ENCODE measurements around the gene GPATCH1.

GPATCH1 gene

DNA sequence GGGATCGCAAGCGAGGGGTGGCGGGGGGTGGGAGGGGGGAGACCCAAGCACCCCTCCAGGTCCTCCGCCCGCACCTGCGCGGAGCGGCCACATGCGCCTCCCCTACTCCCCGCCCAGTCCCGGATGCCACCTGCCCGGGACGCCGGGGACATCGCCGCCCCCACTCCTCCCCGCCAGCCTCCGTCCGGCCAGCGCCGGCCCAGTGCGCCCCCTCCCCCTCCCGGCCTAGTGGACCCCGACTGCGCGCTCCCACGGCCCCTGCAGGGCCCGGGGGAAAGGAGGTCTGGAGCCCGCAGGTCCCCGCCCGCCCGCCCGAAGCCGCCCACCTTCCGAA is 16.6 kb upstream of the GPATCH1 start:
- no peak for DNase-seq

DNA sequence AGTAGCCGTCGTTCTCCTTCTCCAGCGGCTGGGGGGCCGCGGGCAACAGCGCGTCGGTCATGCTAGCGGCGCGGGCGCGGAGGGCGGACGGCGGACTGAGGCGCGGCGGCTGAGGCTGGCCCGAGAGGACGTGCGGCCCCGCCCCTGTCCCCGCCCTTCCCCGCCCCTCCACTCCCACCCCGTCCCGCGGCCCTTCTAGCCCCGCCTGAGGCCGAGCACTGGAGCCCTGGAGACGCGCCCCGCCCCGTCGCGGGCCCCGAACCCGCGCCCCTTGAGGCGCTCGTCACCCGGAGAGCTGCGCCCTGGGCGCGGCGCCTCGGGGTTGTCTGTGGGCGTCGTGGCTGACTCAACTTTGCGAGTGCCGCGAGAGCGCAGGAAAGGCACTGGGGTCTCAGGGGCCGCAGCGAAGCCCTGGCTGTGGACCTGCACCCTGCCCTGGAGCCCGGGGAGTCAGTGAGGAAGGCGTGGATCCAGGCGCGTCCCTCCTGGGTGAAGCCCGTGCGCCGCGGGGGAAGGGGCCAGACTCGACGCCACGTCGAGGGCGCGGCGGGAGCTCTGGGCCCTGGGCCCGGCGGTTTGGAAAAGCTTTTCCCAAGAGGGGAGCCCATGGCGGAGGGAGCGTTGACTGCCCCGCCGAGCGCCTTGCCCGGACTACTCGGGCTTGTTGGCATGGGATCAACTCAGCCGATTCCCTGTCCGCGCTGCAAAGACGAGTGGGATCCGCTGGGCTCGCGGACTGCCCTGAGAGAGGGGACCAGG is 16.0 kb upstream of the GPATCH1 start, which contains the start of gene RHPN2:
Gene RHPN2, minus strand, starts transcription at position 97 of the 759 bp plus-strand sequence. Its CDS starts 36 bp downstream, at position 61.
- peak; percentile 60 for DNase-seq

DNA sequence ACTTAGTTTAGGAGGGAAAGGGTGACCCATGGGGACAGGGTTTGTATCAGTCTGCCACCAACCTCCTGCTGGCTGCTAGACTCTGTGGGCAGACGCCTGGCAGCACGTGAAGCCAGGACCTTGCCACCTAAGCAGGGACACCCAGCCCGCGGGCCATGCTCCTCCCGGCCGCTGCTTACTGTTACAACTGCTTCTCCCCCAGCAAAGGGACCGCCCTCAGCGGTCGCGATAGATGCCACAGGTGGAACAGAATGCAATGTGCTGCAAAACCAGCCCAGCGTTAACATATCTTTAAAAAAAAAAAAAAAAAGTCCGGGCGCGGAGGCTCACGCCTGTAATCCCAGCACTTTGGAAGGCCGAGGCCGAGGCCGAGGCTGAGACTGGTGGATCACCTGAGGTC is 14.4 kb upstream of the GPATCH1 start:
- no peak for DNase-seq

DNA sequence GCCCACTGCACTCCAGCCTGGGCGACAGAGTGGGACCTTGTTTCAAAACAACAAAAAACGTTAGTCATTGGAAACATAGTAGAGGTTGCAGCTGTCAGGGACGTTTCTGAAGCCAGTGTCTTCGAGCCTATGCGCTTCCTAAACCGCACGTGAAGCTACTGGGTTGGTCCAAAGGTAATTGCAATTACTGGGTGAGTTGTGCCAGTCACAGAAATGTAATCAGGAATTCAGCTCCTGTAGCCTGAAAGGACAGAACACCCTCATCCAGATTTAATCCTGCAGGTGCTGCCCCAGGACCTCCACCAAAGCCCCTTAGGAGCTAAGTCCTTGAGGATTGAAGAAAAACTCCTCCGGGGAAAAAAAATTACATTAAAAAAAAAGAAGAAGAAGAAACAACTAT is 13.9 kb upstream of the GPATCH1 start:
- DNase-seq, result no peak

- DNase-seq, result no peak
Observed at GRCh38 chr19:33071887-33072286, 9.1 kb upstream of the GPATCH1 start.

DNA sequence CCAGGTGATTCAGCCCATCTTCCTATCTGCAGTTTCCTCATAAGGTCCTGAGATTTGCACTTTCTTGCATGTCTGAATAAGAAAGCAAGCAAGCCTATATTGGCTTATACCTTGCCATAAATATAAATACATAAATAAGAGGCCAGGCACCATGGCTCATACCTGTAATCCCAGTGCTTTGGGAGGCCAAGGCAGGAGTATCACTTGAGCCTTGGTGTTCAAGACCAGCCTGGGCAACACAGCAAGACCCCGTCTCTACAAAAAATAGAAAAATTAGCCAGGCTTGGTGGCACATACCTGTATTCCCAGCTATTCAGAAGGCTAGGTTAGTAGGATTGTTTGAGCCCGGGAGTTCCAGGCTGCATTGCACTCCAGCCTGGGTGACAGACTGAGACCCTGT is 5.5 kb upstream of the GPATCH1 start:
- DNase-seq, result no peak

- DNase-seq, result no peak
Observed at GRCh38 chr19:33085570-33086128, 4.7 kb downstream of the GPATCH1 start.

DNA sequence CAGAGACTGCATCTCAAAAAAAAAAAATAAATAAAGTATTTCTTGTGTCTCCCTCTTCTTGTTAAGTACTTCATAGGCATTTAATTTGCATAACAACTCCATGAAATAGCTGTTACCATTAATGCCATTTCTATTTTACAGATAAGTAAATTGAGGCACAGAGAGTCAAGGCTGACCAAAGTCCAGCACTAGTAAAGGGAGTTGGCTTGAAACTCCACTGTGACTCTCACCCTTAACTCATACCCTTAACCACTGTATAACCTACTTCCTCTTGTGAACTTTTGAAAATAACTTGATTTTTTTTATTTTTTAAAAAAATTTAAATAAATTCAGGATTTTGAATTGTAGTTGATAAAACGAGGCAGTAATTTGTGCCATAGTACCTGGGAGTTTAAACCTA is 6.0 kb downstream of the GPATCH1 start:
- no peak for DNase-seq

DNA sequence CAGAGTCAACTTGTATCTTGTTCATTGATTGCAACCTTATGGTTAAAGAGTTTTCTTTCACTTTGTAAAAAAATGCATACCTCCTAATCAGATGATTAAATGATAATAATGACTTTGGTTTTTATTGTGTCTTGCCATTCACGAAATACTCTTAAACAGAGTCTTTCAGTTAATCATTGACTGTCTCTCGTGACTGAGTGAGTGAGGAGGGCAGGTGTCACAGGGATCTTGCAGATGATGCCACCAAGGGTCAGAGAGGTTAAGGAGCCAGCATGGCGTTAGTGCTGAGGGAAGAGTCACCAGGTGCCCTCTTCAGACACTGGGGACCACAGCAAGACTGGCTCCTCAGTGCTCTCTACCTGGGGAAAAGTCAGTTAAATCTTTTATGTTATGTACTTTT is 8.0 kb downstream of the GPATCH1 start:
- no peak for DNase-seq

- no peak for DNase-seq
Observed at GRCh38 chr19:33090179-33090578, 9.2 kb downstream of the GPATCH1 start.

DNA sequence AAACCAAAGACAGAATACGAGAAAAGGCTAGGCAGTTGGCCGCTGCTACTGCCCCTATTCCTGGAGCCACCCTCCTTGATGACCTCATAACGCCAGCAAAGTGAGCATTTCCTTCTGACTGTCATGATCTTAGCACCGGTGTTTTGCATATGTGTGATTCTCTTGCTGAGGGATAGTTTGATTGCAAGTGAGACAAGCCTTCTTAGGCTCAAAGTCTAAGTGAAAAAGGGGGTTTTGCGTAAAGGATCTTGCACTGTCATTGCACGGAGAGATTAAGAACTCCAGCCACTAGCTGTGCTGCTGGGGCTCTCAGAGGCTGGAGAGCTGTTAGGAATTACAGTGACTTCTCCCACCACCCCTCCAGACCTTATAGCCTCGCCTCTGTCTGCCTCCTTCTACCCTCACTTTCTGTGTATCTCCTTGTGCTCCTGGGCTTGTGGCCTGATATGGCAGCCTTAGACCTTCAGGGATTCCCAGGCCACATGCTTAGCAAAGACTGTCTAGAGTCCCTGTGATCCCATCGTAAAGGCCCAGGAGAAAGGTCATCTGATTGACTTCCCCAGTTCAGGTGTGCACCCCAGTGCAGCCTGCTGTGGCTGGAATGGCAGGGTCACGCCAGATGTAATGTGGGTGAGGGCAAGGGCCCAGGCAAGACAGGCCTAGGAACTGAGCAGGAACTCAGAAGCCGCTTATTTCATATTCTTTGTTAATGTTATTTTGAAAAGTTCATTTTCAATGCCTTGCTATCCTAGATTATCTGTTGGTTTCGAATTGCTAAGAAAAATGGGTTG is 12.6 kb downstream of the GPATCH1 start:
- DNase-seq, result no peak

- DNase-seq, result no peak
Observed at GRCh38 chr19:33094436-33095067, 13.6 kb downstream of the GPATCH1 start.

GRCh38 chr19:33096005-33096404 is 15.0 kb downstream of the GPATCH1 start:
- DNase-seq, result no peak

GRCh38 chr19:33098055-33098534 is 17.1 kb downstream of the GPATCH1 start:
- peak; percentile 58 for DNase-seq

- no peak for DNase-seq
Observed at GRCh38 chr19:33100894-33101644, 20.1 kb downstream of the GPATCH1 start.

DNA sequence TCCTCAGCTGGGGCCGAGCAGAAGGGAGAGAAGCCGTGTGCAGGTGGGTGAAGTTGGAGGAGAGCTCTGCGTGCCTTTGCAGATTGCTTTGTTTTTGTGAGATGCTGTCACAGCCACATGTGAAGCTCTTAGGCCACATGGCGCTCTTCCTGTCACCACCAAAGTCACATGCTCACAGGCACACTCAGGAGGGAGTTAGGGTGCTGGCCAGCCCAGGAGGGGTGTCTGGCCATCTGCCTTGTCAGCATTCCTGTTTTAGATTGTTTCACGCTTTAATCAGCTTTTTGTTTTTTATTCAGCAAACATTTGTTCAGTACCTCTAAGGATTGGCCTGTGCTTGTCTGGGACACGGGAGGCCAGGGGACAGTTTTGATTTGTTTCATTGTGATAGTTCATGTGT is 21.9 kb downstream of the GPATCH1 start:
- no peak for DNase-seq

- DNase-seq, result no peak
Observed at GRCh38 chr19:33108161-33108560, 27.2 kb downstream of the GPATCH1 start.

DNA sequence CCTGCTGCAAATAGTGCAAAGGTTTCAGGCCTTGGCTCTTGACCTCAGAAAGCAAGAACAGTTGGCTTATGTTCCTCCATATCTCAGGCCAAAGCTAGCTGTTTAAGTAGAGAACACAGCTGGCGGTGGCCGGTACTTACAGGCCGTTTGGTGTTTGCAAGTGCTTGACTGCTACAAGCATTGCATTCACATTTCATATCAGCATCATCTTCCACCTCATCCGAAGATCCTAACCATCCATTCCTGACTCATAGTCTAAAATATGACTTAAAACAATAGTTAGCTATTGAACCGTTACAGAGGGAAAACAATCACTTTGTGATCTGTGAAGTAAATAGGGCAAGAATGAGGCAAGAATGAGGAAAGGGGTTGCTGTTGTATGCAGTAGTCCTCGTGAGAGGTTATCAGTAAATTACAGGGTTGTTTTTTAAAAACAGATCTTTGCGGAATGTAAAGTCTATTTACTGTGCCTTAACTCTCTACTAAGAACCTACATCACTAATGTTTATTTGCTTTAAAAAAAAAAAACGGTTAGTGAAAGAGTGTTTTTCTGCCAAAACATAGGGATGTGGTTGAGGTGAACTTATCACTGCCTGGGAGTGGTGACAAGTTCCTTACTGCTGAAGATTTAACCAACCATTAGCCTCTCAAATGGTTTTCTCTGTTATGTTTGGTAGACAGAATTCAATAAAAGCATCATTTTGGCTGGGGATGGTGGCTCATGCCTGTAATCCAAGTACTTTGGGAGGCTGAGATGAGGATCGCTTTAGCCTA is 29.3 kb downstream of the GPATCH1 start:
- DNase-seq, result peak; percentile 82

- no peak for DNase-seq
Observed at GRCh38 chr19:33111587-33111986, 30.6 kb downstream of the GPATCH1 start.

DNA sequence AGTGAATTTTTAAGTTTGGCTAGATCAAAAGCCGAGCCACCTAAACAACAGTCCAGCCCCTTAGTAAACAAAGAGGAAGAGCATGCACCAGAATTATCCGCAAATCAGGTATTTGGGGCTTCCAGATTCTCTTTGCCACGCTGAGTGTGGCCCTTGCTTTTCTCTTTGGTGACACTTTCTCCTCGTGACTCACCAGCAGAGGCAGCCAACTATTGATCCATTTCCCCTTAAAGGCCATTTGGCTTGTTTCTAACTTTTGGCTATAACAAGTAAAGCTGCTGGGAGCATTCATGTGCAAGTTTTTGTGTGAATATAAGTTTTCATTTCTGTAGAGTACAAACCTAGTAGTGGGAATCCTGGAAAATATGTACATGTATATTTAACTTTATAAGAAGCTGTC is 33.3 kb downstream of the GPATCH1 start:
- DNase-seq, result no peak

DNA sequence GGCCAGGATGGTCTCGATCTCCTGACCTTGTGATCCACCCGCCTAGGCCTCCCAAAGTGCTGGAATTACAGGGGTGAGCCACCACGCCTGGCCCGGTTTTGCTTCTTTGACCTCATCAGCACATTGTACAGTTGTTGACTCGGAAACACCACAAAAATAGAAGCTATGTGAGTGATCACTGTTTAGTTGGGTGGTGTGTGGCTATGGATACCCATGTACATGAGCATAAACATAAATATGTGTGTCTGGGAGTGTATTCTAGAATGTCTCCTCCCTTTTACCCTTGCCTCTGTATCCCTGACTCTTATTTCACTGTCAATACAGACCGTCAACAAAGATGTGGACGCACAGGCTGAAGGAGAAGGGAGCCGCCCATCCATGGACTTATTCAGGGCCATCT is 36.5 kb downstream of the GPATCH1 start:
- DNase-seq, result no peak

DNA sequence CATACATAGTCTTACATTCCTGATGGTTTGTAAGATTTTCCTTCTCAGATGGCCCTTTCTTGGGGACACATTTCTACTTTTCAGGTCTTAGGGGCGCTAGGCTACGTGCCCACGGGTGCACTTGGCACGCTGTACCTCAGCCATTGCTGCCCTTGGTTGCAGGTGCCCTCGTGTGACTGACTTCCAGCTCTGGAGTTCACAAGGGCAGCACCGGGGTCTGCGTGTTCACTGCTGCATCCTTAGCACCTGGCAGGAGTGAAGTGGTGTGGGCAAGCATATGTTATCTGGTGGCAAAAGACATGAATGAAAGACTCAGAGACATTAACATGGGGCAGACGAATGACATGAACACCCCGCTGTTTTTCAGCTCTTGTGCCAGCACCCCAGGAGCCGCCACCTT is 37.7 kb downstream of the GPATCH1 start:
- no peak for DNase-seq

Measured in kidney glomerular epithelial cell (primary cell).